A549 (cell line): ENCODE measurements around the gene SHTN1. TPM values are rescaled to one million over a fixed set of nuclear protein-coding genes. Genes with fewer than 3 reads are reported as not detected.

Experiments used
- ATAC-seq, 2 experiments: fragments of 200-7000 bp in 1 of 2; fragments of >200 bp in 1 of 2; cut with Nextera tagmentation in 1 of 2; cut with Tn5 transposase in 1 of 2; 3 replicates each; pipeline versions ENCODE4 v1.8.0 to v1.9.1; 2018 to 2020; ENCODE audit warnings: mild to moderate bottlenecking in 1 of 2, moderate library complexity in 1 of 2
- CTCF ChIA-PET: fragments of 300-600 bp; sonication (Branson Sonifier 250); formaldehyde crosslinking; extraction: SDS; loops from one replicate; lab custom pipeline; 2021; ENCODE audit warnings: antibody characterized with exemption, inconsistent platforms; lab: Yijun Ruan, JAX
- POLR2A ChIA-PET: fragments of 350-600 bp; formaldehyde crosslinking; extraction: SDS; loops from one replicate; lab custom pipeline; 2021; ENCODE audit warnings: antibody characterized with exemption, inconsistent platforms; lab: Yijun Ruan, JAX
- DNase-seq, 2 experiments: peaks; one replicate each; pipeline versions ENCODE4 v3.0.0 to v3.0.0-alpha.2; 2011 to 2016; ENCODE audit warnings: low read depth in 1 of 2, low spot score in 1 of 2
- FAIRE-seq: peaks from 2 replicates; lab custom pipeline; 2011; peaks lifted over from hg19 to GRCh38; lab: Jason Lieb, UNC
- H3K27ac ChIP-seq, 2 experiments: fragments of >200 bp; sonication (Bioruptor Twin); formaldehyde crosslinking; 3 replicates each; pipeline ENCODE4 v1.5.1; 2016 to 2017
- H3K4me1 ChIP-seq: fragments of >200 bp; sonication (Bioruptor Twin); formaldehyde crosslinking; 3 replicates; pipeline ENCODE4 v1.6.1; 2016
- H3K4me2 ChIP-seq: fragments of >200 bp; sonication (Bioruptor Twin); formaldehyde crosslinking; 3 replicates; pipeline ENCODE4 v1.6.1; 2016
- H3K4me3 ChIP-seq: fragments of >200 bp; sonication (Bioruptor Twin); formaldehyde crosslinking; 3 replicates; pipeline ENCODE4 v1.5.1; 2016
- H3K9me3 ChIP-seq: fragments of >200 bp; sonication (Bioruptor Twin); formaldehyde crosslinking; 3 replicates; pipeline ENCODE4 v1.6.1; 2016
- CEBPB ChIP-seq, 2 experiments: fragments of >200 bp in 1 of 2; sonication (Bioruptor Twin) in 1 of 2; formaldehyde crosslinking in 1 of 2; IDR thresholded peaks; 2 replicates each; pipeline ENCODE4 v1.6.1; 2012 to 2016
- ESRRA ChIP-seq: fragments of 150-350 bp; IDR thresholded peaks from 2 replicates; pipeline ENCODE4 v1.6.1; 2014; ENCODE audit warnings: mild to moderate bottlenecking, low read length, borderline replicate concordance
- FOXS1 ChIP-seq: fragments of 250-450 bp; sonication (Bioruptor Pico); IDR thresholded peaks from 2 replicates; pipeline ENCODE4 v1.5.0; 2020; ENCODE audit warnings: mild to moderate bottlenecking, moderate library complexity
- HDAC2 ChIP-seq: fragments of 200-600 bp; sonication (generic); IDR thresholded peaks from 2 replicates; pipeline ENCODE4 v1.6.1; 2016
- HOXB13 ChIP-seq: fragments of 250-450 bp; sonication (Bioruptor Pico); IDR thresholded peaks from 2 replicates; pipeline ENCODE4 v1.5.0; 2020; ENCODE audit warnings: low read depth, mild to moderate bottlenecking, moderate library complexity
- HOXB5 ChIP-seq: fragments of 250-450 bp; sonication (Bioruptor Pico); IDR thresholded peaks from 2 replicates; pipeline ENCODE4 v1.5.0; 2020; ENCODE audit warnings: mild to moderate bottlenecking, moderate library complexity
- JUN ChIP-seq, 2 experiments: fragments of >200 bp; sonication (Bioruptor Twin); formaldehyde crosslinking; IDR thresholded peaks; 2 replicates in 1 of 2; 3 replicates in 1 of 2; pipeline ENCODE4 v1.6.1; 2016 to 2017
- KDM5A ChIP-seq: fragments of 200-600 bp; sonication (generic); IDR thresholded peaks from 2 replicates; pipeline ENCODE4 v1.6.1; 2016; ENCODE audit warnings: antibody characterized with exemption, mild to moderate bottlenecking
- MAFK ChIP-seq: fragments of 450-650 bp; IDR thresholded peaks from 2 replicates; pipeline ENCODE4 v1.6.1; 2014; ENCODE audit not compliant: partially characterized antibody
- NPAS2 ChIP-seq: fragments of 250-450 bp; sonication (Bioruptor Pico); IDR thresholded peaks from 2 replicates; pipeline ENCODE4 v1.8.0; 2022; ENCODE audit warnings: mild to moderate bottlenecking, moderate library complexity, borderline replicate concordance
- PHF8 ChIP-seq: fragments of 200-600 bp; sonication (generic); IDR thresholded peaks from 2 replicates; pipeline ENCODE4 v1.6.1; 2016; ENCODE audit warnings: low read depth, mild to moderate bottlenecking, antibody characterized with exemption, moderate library complexity, borderline replicate concordance
- RAD21 ChIP-seq, 2 experiments: fragments of >200 bp in 1 of 2; sonication (Bioruptor Twin) in 1 of 2; formaldehyde crosslinking in 1 of 2; IDR thresholded peaks in 1 of 2; conservative IDR thresholded peaks in 1 of 2; 2 replicates in 1 of 2; 3 replicates in 1 of 2; pipeline ENCODE4 v1.6.1; 2012 to 2018; ENCODE audit warnings: inconsistent platforms in 1 of 2
- RARB ChIP-seq: fragments of 250-450 bp; sonication (Bioruptor Pico); IDR thresholded peaks from 2 replicates; pipeline ENCODE4 v1.8.0; 2021; ENCODE audit warnings: mild to moderate bottlenecking, moderate library complexity
- TFCP2L1 ChIP-seq: fragments of 250-450 bp; sonication (Bioruptor Pico); IDR thresholded peaks from 2 replicates; pipeline ENCODE4 v1.5.0; 2021; ENCODE audit warnings: mild to moderate bottlenecking
- WGBS: methylation state at CpG from one replicate; pipeline ENCODE4 v1.1.6; 2017; ENCODE audit errors: missing lambda C conversion rate; 5-methylcytosine and 5-hydroxymethylcytosine counted together
- polyA plus RNA-seq, 4 experiments: library from polyadenylated mRNA; depleted of rRNA in 3 of 4; stranded (reverse); fragments of >200 nt; fragmentation: RNase III in 1 of 4; extraction: RNeasy Plus Mini Kit Qiagen cat#74134 plus additional on column Dnase treatment in 1 of 4; gene quantifications; 2 replicates in 3 of 4; 3 replicates in 1 of 4; pipeline ENCODE4 v1.2.3, GENCODE V29; 2011 to 2017
- TF ChIP-seq, protein P1 (sequence below): IDR thresholded peaks from 2 replicates; pipeline ENCODE4 v1.6.1; 2012
- TF ChIP-seq, protein P2 (sequence below): IDR thresholded peaks from 2 replicates; pipeline ENCODE4 v1.6.1; 2012; ENCODE audit warnings: low read depth, borderline replicate concordance
- TF ChIP-seq, protein P3 (sequence below): fragments of 150-350 bp; IDR thresholded peaks from 2 replicates; pipeline ENCODE4 v1.6.1; 2014; ENCODE audit warnings: low read depth, mild to moderate bottlenecking, low read length

SHTN1 gene
- polyA plus RNA-seq, 2 of the 4 experiments (the other 2 are of a cell fraction), result 21.7 to 63.1 TPM

DNA sequence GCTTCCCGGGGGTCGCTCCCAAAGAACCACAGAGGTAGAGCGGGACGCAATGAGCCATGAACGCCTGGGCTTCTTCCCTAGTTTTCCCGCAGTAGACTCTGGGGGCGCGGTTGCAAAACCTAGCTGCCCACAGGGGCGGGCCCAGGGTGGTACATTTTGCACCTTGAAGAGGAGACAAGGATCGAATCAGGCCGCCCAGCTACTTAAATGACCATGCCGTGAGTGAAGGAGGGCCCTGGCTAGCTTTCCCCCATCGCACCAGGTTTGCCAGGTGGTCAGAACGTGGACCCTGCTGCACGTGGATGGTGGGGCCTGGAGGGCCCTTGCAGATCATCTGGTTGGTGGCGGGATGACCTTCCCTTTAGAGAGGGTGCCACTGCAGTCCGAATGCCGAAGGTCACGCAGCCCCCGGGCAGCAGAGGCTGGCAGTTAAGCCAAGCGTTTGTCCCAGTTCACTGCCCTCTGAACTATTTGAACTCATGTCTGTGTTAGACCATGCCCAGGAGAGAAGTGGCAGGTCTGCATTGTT lies 604 bp upstream of the SHTN1 start:
- POLR2A ChIA-PET, result interaction anchor here (1.0 kb wide), 3 partner anchors 132 to 263 kb away, joined by 3 to 4 read pairs (median 3); partner anchors contain the start of genes ENO4 and HSPA12A
- TF ChIP-seq HOXB13 (CRISPR knock-in tag) (0 out of 2 replicates have a peak, but pooled peaks have one; percentile 47), FOXS1 (CRISPR knock-in tag) (no peak), PHF8 (no peak), KDM5A (no peak), ESRRA (0 out of 2 replicates have a peak, but pooled peaks have one; percentile 7), TFCP2L1 (CRISPR knock-in tag) (no peak), MAFK (no peak), HDAC2 (peak; percentile 52; the same call in 1 of the 2 replicates), RARB (CRISPR knock-in tag) (no peak), CEBPB (IDR thresholded peaks at IDR 0.05) (peak in 1 of 2 experiments; percentile 39; a peak in 1 of 4 replicates), HOXB5 (CRISPR knock-in tag) (peak; percentile 30; the same call in 1 of the 2 replicates), NPAS2 (CRISPR knock-in tag) (no peak), JUN (IDR thresholded peaks at IDR 0.05) (no peak; a peak in 1 of 5 replicates)
- TF ChIP-seq, protein P1, sequence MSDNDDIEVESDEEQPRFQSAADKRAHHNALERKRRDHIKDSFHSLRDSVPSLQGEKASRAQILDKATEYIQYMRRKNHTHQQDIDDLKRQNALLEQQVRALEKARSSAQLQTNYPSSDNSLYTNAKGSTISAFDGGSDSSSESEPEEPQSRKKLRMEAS, result peak; percentile 81
- TF ChIP-seq, protein P2, sequence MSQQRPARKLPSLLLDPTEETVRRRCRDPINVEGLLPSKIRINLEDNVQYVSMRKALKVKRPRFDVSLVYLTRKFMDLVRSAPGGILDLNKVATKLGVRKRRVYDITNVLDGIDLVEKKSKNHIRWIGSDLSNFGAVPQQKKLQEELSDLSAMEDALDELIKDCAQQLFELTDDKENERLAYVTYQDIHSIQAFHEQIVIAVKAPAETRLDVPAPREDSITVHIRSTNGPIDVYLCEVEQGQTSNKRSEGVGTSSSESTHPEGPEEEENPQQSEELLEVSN, result peak; percentile 51; the same call in 1 of the 2 replicates
- peaks cover 32% of the 10 kb centered on the region for H3K4me1 ChIP-seq
- peak; percentile 72 to 76 for ATAC-seq
- 3% methylated on average over 19 of the region's 21 CpGs for WGBS
- peak; percentile 55 to 74 for DNase-seq
- peak overlapping the region; percentile 80 for H3K4me2 ChIP-seq
- peaks cover 15% of the 10 kb centered on the region for H3K9me3 ChIP-seq
- CTCF ChIA-PET, result interaction anchor here (0.6 to 2.4 kb wide), 7 partner anchors 9 to 169 kb away, joined by 3 to 9 read pairs (median 4); no protein-coding TSS in a partner anchor
- peak overlapping the region; percentile 89 for H3K4me3 ChIP-seq
- peak overlapping the region; percentile 98 to 99 for H3K27ac ChIP-seq
- FAIRE-seq, result no peak

DNA sequence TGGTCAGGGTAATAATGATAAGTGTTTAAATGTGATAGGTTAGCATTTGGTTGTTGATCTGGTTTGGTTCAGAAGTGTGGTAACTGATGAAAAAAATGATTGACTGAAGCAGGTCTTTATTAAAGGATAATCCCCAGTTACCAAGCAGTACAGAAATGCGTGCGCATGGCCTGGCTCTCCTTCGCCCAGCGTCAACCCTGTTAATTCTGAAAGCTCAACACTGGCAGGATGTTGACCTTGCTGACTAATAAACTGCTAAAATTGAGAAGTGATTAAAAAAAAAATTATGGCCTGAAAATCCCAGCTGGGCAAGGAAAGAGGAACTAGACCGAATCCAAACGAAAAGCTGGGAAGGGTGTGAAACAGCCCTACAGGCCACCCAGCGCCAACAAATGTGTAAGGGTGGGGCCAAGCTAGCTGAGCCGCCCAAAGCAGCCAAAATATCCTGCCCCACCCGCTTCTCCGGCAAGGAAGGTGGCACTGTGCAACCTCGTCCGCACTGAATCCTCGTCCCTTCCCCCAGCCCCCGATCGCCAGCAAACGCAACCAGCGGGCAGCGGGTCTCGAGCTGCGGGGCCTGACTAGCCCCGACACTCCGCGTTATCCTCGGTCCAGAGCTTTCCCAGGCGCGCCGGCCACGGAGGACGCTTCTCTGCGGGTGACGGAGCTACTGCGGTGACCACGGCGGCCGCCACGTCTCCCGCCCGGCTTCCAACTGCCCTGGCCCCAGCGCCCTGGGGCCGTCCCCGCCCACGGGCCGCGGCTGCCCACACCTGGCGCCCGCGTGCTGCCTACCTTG lies 561 bp downstream of the SHTN1 start:
- H3K9me3 ChIP-seq, result peaks cover 15% of the 10 kb centered on the region
- peak; percentile 79 to 83 for ATAC-seq
- FAIRE-seq, result no peak
- 7% methylated on average over 17 of the region's 47 CpGs for WGBS
- ChIA-PET CTCF (interaction anchor here (0.9 to 1.3 kb wide), 6 partner anchors 9 to 170 kb away, joined by 3 to 5 read pairs (median 3); no protein-coding TSS in a partner anchor), POLR2A (interaction anchor here (0.6 to 1.1 kb wide), 5 partner anchors 30 to 262 kb away, joined by 3 to 4 read pairs (median 3); partner anchors contain the start of gene HSPA12A)
- H3K4me2 ChIP-seq, result peak overlapping the region; percentile 80
- peak; percentile 75 to 82 for DNase-seq
- TF ChIP-seq RAD21 (conservative IDR thresholded peaks at IDR 0.05 in 1 of 2, IDR thresholded peaks at IDR 0.05 in 1 of 2) (peak in 1 of 2 experiments; percentile 12; a peak in 1 of 5 replicates), CEBPB (IDR thresholded peaks at IDR 0.05) (peak in 1 of 2 experiments; percentile 33; a peak in 1 of 4 replicates)
- TF ChIP-seq, protein P2, result 0 out of 2 replicates have a peak, but pooled peaks have one; percentile 9
- TF ChIP-seq, protein P3, sequence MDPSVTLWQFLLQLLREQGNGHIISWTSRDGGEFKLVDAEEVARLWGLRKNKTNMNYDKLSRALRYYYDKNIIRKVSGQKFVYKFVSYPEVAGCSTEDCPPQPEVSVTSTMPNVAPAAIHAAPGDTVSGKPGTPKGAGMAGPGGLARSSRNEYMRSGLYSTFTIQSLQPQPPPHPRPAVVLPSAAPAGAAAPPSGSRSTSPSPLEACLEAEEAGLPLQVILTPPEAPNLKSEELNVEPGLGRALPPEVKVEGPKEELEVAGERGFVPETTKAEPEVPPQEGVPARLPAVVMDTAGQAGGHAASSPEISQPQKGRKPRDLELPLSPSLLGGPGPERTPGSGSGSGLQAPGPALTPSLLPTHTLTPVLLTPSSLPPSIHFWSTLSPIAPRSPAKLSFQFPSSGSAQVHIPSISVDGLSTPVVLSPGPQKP, result no peak
- TF ChIP-seq, protein P1, result peak; percentile 34; the same call in 1 of the 2 replicates
- peak overlapping the region; percentile 98 to 99 for H3K27ac ChIP-seq
- H3K4me3 ChIP-seq, result peak overlapping the region; percentile 89
- H3K4me1 ChIP-seq, result peaks cover 32% of the 10 kb centered on the region
